Mesenteric fat pad (tissue), 1 donor: ENCODE measurements around the gene SIM1. TPM values are rescaled to one million over a fixed set of nuclear protein-coding genes. Genes with fewer than 3 reads are reported as not detected.

Source experiments
- DNase-seq: peaks from one replicate; pipeline ENCODE4 v3.0.0-alpha.2; 2020; ENCODE audit warnings: low spot score
- total RNA-seq: library from RNA; stranded (reverse); fragmentation: NEBNext Ultra II Directional; extraction: Animal tissue kit (Norgen Biotek cat#: 25700); gene quantifications from one replicate; pipeline ENCODE4 v1.2.1, GENCODE V29; 2021
- donor health status: DM: yes; HTN: yes; CAD: no.

The SIM1 gene
- total RNA-seq, 1 donor from 2014 or later, result not detected

DNA sequence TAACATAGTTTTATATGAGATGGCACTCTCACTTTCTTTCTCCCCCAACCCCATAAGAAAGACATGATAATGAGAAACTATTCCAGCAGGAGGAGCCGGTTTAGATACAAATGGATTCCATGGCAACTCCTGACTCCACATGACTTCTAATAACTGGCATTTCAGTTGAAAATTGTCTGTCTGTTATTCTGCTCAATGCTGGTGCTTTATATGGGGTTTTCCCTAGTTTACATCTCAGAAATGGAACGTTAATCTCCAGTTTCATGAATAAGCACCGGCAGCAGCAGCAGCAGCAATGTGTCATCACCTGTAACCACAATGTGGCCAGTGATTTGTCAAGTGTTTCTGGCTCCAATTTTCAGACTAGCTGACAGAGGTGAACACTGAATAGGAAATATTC lies 8.0 kb upstream of the SIM1 start:
- no peak for DNase-seq

DNA sequence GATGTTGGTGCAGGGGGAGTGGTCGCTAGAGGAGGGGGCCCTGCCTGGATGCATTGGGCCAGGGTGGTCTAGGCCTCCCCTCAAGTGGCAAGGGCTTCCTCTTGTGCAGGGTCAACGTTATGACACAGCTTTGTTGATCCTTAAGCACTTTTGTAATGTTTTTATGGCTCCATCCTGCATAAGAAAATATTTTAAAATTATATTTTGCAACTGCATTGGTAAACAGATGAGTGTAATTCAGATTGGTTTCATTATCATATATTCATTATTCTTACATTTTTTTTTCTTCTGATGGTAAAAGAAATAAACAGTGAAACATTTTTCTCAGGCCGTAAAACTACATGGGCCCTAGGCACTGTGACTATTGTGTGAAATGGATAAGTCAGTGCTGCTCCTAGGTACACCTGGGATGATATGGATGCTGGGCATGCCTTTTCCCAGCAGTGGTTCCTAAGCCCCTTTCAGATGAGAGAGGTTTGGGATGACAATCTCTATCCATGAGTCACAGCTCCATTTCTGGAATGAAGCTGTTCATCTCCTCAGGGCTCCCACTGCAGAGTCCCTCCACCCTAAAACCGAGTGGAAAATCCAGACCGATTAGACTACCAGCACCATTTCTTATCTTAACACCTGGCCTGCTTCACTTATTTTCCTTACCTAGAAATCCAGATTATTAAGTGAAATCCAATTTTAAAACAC lies 5.8 kb upstream of the SIM1 start:
- DNase-seq, result no peak

DNA sequence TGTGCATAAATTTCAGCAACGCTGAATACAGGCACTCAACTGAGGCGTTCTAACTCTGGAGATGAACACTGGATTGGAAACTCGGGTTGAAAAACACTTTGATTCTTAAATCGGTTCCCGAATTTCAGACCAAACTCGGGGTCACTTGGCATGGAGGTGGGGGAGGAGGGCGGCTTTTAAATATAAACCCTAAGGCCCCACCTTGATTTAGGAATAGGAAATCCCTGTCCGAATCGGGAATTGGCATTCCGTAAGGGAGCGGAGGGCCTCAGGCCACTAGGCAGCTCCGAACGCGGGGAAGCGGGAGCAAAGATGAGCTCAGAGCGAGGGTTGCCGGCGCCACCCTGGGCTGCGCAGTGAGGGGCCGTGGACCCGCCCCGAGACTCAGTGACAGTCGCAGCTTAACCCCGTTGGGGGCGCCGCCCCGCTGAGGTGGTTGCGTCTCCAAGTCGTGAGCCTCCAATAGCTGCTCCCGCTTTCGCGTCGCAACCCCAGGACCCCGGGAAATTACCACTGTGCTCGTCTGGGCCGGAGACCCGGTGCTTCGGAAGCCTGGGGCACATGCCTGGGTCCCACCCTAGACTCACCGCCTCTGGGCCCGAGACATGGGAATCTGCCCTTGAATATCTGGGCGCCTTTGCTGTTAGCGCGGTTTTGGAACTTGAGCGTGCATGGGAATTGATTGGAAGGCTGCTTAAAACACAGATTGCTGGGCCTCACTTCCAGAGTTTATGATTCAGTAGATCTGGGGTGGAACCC lies 4.6 kb upstream of the SIM1 start:
- no peak for DNase-seq

DNA sequence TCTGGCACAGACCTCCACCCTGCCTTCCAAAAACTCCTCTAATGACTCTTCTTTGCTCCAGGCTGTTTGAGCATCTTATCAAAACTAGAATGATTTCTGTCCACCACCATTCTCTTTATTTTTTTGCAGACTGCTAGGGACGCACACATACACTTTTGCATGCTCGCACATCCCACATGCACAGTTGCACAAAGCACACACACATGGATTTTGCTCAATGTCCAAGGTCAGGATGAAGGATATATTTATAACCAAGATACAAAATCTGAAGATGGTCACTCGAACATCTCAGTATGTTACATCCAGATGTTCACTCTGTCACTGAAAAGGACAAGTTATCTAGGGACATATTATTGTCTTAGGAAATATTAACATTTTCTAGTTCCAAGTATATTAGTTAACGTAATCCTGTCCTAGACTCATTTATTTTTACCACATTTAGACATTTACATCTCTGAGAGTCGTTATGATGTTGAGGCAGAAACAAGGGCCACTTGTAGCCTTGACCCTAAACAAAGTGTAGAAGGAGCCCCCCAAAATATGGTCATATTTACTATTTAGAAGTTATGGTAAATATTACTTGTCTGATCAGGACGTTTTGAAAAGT lies 3.4 kb upstream of the SIM1 start:
- no peak for DNase-seq

DNA sequence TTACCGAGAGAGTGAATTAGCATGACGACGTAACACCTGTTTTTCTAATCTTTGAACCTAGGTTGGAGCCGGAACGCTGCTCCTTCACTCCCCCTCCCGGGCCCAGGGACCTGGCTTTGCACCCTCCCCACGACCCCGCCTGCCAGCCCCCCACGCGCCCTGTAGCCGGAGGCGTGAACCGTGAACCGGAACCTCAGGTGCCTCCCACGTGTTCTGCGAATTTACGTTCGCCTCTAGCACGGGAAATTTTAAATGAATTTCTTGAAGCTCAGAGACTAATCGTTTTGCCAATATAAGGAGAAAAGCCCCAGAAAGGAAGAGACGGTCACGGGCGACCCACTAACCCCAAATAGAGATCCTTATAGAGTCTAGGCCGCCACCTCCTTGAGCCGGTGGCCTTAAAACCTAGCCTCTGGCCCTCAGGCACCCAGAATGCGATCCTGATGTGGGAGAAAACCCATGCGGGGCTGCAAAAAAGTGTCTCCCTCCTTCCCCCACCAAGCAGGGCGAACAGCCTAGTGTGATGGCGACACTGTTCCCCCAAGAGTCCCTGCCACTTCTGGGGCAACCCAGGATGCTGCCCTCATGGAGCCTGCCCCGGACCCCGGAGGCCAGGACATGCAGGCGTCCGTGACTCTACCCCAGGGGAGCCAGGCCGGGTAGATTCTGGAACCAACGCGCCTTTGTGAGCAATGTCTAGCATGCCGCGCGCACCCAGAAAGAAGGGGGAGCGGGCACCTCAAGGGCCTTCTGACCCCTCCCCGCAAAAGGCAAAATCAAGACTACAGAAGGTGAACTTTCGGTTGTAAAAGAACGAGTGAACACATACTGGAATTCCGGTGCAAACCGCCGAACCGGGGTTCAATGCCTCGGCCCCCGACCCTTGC lies 2.7 kb upstream of the SIM1 start:
- DNase-seq, result no peak

DNA sequence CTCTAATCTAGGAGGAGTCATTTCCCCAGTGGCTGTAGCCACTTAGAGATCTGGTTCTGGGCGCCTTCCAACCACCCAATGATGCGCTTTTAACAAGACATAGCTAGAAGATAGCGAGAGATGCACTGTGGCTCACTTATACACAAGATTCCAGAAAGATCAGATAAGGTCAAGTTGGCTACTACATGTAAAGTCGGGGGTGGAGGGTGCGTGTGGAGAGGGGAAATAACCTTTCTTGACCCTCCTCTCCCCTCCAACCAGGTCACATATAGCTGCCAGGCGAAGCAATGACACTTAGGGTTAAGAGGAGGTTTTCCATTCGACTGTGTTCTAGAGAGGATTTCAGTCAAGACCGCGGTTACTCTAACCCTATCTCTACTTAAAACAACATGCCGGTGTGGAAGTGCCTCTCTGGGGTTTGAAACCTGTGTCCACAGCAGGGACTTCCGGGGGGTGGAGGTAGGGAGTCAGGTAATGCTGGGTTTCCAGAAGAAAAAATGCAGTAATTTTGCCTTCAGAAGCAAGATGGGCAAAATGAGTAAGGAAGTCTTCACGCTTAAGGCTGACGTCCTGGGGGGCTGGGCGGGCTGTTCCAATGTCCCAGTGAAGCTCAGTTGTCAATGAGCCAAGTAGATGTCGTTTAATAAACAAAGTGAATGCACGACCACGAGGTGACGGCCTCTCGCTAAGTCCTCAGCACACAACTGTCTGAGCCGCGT lies 1.8 kb upstream of the SIM1 start:
- no peak for DNase-seq

DNA sequence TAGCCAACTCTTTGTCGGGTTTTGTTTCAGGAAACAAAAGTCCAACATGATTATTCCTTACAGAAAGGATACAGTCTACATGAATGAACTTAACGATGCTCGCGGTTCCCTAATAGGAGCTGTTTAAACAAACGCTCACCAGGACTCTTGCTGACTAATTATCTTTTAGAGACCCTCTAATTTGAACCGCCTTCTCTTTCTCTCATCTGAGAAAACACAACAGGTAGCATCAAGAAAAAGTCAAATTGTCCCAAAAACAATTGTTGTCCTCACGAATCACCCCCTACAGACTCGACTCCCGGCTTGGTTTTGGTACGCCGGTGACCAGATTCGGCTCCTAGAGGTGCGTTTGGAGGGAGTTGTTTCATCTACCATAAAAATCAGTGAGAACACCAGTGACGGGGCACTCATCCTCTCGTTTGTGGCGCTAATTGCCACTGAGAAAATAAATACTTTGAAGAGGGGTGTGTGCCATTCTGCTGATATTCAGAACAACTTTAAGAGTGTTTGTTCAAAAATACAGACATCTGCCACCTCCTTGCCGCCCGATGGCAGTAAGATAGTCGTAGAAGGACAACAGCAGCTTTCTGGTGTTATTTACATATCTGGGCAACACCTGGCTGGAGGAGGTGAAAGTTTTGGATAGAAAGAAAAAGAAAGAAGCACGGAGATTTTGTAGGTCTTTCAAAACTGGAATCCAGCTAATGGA lies 1.1 kb upstream of the SIM1 start:
- DNase-seq, result no peak

DNA sequence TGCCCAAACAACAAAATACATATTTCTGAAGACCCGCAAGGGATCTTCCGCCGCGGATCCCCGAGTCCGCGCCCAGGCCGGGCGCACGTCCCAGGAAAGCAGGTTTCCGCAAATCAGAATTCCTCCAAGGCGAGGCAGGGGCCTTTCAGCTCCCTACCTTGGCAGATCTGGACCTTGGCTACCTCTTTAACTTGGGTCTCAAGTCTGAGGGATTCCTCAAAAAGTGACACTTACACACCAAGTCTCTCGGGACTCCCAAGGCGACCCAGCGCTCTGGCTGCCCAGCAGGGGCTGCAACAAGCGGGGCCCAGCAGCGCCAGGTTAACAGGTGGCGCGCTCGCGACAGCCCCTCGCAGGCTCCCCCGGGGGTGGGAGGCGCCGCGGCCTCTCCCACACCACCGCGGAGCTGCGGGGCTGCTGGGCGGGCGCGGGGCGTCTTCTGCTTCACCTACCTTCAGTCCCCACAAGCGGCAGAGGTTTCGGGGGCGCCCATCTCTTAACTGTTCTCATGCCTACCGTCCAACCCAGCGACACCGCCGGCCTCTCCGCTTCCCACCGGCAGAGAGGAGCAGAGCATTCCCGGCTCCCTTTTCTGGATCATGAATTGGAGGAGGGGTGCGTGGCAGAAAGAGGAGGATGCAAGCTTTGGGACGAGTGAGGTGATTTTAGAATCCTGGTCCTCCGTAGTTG lies 414 bp downstream of the SIM1 start:
- DNase-seq, result no peak

DNA sequence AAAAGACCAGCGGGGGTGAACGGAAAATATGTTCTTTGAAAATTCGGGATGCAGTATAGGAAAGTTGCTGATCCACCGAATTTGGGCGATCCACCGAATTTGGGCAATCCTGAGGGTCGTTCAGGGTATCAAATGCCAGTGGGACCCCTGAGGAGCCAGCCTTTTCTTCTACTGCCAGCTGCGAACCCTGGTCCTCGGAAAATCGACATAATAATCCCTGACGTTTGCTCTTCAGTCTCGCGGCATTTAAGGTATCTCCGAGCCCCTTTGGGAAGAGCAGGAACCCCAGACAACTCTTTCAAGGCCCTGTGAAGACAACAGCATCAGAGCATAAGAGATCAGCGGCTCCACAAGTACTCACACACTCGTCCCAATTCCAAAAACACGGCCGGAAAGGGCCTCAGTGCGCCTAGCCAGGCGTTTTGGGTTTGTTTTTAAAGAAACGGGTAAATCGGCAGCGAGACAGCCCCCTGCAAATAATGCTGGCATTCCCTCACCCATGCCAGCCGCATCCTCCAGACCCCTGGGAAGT lies 1.0 kb downstream of the SIM1 start:
- no peak for DNase-seq

DNA sequence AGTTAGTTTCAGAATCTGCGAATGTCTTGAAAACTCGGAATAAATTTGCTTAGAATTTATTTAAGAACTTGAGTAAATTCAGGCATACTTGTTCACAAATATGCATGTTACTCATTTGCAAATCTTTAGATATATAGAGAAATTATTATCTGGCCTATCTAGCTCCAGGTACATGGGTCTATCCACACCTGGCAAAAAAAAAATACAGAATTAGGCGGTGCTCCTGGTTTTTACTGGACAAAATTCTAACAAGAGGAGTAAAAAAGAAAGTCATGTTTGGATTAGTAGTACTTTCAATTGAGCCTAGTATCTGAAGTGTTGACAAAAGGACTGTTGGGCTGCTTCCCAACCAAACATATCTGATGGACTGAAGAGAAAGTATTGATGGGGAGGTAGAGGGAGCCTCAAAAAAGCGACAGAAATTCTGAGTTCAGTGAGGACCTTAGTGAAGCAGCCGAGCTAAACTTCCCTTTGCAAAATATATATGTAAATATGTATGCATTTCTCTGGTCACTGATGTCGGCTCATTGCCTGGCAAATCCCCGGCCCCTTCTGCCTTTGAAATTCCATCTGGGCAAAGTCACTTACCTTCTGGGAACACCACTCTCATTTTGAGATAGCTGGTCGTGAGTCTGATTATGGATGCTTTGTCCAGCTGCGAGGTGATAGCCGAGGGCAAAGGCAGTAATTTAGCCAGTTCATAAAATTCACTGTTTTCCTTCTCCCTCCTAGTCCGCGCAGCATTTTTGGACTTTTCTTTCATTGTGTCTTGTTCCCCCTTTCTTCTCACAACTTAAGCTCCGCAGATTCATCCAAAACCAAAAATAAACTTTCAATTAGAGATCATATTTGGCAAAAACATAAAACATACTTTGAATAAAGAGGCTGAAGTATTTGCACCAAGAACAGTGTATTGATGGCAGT lies 1.8 kb downstream of the SIM1 start:
- no peak for DNase-seq

DNA sequence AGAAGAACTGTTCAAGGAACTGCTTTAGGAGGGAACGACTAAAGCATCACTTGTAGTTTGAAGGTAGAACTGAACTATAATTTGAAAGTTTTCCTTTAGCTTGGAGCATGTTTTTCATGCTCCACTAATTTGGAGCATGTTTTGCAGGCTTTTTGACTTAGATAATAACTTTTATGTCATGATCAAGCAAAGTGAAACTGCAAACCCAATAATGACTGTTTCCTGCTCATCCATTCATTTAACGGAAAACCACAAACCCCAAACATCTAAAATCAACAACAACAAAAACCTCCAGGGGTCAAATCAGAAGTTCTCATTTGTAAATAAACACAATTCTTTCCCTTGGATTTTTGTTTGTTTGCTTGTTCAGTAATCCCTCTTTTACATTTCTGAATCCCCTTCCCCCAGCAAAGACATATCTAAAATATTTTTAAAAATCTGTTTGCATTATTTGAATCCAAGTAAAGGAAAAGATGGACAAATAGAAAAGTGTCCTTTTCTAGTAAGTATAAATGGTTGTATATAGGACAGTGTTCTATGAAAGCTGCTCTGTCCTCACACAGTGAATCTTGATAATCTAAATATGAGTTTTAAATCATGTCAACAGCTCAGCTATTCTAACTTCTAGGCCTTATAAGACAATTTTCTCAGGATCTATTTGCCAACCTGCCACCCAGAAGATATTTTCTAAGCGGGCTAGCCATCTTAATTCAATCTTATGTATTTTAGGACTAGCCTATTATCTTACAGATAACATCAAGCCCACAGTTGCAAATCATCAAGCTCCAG lies 2.6 kb downstream of the SIM1 start:
- no peak for DNase-seq

DNA sequence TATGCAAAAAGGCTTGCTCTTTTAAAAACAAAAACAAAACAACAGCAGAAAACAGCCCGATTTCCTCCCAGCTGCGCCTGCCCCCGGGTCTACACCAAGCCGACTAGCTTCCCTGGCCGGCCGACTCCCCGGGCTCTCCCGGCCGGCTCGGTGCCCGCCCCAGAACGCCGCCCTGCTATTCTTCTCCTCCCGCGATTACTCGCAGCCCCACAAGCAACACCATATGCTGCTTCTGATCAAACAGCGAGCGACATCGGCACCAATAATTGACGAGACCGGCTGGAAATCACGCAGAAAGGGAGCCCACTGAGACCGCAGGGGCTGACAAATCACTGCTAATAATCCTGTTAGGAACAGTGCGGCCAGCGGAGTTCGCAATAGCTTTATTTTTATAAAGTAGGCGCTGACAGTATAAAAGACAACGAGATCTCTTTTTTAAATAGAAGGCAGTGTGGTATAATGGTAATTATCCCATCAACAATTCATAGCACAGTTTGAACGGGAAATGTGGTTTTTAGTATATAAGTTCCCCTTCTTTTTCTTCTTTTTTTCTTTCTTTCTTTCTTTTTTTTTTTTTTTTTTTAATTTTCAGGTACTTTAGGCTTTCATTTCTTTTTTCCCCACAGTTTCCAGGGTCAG lies 3.3 kb downstream of the SIM1 start:
- DNase-seq, result no peak

DNA sequence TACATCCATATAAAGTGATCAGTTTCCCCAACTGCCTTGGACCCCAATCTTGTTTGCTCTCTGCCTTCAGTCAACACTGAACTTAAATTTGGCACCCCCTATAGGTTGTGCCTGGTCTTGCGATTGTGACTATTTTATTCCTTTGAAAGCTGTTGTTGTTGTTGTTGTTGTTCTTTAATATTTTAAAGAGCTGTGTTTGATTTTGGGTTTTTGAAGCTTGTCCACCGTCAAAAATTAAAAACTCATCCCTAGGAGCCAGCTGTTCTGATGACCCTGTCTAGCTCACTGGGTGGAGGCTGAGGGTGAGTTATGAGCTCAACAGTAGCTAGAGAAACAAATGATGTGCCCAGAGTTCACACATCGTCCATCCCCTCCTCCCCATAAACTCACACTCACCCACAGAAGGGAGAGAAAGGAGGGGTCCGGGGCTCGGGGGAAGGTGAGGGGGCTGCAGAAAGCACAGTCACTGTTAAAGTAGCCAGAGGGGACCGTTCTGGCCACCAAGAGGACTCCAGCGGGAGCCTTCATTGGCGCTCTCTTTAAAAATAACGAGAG lies 4.0 kb downstream of the SIM1 start:
- no peak for DNase-seq

DNA sequence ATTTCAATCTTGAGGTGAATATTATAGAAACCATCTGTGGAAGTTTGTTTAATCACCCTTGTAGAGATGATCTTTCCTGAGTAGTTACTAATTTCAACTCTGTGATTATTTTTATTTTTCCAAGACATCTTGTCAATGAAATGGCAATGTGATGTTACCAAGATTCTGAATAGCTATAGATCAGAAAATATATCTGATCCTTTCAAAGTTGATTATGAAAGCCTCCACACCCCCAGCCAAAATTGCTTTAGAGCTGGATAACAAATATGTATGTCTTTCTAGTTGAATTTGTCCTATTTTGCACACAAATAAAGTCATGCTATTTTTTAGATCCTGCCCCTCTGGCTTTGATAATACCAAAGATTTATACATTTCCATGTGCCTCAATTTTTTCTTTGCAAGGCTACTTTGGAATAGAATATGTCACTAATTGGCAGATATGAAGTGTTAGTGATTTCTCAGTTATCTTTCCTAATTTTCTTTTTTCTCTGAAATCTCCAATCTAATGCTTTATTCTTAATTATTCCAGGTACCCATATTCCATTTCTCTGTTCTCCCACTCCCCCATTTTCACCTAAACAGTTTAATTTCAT lies 5.0 kb downstream of the SIM1 start:
- no peak for DNase-seq

DNA sequence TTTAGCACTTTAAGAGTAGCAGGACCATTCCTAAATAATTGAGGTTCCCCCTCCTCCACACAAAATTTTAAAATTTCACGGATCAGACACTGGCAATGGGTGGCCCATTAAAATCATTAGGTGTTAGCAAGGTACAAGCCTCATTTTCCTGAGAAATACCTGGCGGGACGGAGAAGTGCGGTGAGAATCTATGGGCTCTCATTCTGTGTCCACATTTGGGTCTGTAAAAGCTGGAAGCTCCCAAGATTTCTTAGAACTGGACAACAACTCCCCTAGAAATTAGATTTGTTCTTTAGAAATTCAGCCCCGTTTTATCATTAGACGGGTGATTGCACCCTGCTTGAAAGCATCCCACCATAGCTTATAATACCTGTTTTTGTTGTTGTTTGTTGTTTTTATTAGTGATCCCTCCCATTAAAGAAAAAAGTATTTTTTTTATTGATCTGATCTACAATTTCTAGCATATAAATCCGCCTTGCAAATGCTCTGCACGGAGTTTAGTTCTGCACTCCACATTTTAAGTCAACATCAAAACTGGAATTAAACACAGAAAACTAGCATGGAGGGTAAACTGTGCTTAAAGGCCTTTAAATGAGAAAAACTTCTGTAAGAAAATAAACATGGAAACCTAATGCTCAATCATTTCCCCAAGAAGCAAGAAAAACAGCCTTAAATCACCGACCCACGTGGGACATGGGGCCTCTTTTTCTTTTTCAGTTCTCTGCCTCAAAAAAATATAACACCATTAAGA lies 5.7 kb downstream of the SIM1 start:
- DNase-seq, result no peak
